ENCODE results near the gene CEP97.

Gene CEP97

DNA sequence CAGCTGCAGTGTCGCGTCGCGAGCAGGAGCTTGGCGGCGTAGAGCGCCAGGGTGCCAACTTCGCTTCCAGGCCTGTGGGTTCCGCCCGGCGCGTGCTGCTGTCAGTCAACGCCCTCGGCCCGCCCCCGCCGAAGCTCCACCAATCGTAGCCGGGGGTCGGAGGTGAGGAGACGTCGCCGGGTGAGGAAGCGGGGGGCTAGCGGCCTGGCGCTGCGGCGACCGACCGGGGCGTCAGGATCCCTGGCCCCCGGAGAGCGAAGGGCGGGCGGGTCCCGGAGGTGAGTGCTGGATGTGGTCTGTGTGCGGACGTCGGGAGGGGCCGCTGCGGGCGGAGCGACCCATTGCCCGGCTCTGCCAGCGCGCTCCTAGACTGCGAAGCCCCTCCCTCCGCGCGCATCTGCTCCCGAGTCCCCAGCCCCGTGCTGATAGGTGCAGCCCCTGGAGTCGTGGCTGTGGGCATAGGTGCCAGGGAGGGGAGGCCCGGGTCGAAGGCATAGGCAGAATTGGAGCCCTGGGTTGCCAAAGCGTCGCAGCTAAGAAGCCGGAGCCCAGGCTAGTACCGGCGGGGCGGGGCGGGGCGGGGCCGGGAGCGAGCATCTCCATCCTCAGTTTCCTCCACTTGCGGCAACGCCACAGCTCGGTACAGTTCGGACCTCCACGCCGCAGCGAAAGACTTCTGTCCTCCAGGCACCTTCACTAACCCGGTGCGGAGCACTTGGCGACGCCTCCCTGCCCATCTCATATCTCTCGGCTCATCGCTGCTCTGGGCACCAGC lies 54.8 kb downstream of the CEP97 start, which contains the start of gene NXPE3:
Gene NXPE3, plus strand, starts transcription at position 165 of the 775 bp plus-strand sequence. CDS start 6,386 bp downstream, outside the sequence.
- Histone ChIP-seq H3K36me3 (ENCODE audit: insufficient read depth, low read length) (peaks cover 20% of the 10 kb centered on the region), H3K27ac (ENCODE audit: low read depth, low read length) (no peak within 1 kb of the TSS), H3K4me1 (ENCODE audit: insufficient read depth, low read length) (peaks cover 28% of the 10 kb centered on the region), H3K4me3 (ENCODE audit: low read length) (peak within 1 kb of the TSS; percentile 87), H3K9ac (ENCODE audit: low read depth, low read length) (peak within 1 kb of the TSS; percentile 63), H3K27me3 (ENCODE audit: insufficient read depth, low read length) (peaks cover 10% of the 10 kb centered on the region), H3K9me3 (ENCODE audit: insufficient read depth, low read depth, low read length) (no peaks in the 10 kb centered on the region)
- 1% methylated on average over 78 of the region's 78 CpGs for WGBS

DNA sequence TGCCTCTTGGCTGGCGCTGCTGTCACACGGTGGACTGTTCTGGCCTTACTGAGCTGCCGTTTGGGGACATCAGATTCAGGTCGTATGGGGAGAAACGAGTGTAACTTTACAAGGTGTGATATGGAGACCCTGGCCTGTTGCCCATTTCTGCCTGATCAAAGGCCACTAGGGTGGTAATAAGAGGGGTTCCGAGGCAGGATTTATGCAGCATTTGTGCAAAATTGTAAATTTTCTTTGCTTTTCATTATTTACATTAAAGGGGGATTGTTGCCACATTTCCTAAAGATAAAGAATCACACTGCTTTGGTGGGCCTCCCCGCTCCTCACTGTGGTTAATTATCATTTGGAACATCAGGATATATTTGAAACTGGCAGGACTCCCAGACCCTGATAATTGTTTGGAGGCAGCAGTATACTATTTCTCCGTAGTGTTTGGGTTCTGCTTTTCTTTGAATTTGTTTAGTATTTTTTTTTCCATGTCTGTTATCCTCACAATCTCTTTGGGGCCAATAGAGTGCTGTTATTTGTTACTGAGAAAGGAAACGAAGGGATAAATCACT lies 55.5 kb downstream of the CEP97 start:
- 39% methylated on average over 9 of the region's 9 CpGs for WGBS
- H3K9me3 ChIP-seq (ENCODE audit: insufficient read depth, low read depth, low read length) = no peaks in the 10 kb centered on the region
- peaks cover 28% of the 10 kb centered on the region for H3K4me1 ChIP-seq (ENCODE audit: insufficient read depth, low read length)
- no peak overlapping the region for H3K27ac ChIP-seq (ENCODE audit: low read depth, low read length)
- H3K4me3 ChIP-seq (ENCODE audit: low read length) = peak overlapping the region; percentile 87
- peaks cover 10% of the 10 kb centered on the region for H3K27me3 ChIP-seq (ENCODE audit: insufficient read depth, low read length)
- peak overlapping the region; percentile 55; the same call in 1 of the 2 replicates for H3K9ac ChIP-seq (ENCODE audit: low read depth, low read length)
- H3K36me3 ChIP-seq (ENCODE audit: insufficient read depth, low read length) = peaks cover 27% of the 10 kb centered on the region

GRCh38 chr3:101780661-101781060 lies 56.2 kb downstream of the CEP97 start:
- Histone ChIP-seq H3K4me1 (ENCODE audit: insufficient read depth, low read length) (peaks cover 28% of the 10 kb centered on the region), H3K9ac (ENCODE audit: low read depth, low read length) (no peak overlapping the region; the same call in 1 of the 2 replicates), H3K27ac (ENCODE audit: low read depth, low read length) (no peak overlapping the region)

DNA sequence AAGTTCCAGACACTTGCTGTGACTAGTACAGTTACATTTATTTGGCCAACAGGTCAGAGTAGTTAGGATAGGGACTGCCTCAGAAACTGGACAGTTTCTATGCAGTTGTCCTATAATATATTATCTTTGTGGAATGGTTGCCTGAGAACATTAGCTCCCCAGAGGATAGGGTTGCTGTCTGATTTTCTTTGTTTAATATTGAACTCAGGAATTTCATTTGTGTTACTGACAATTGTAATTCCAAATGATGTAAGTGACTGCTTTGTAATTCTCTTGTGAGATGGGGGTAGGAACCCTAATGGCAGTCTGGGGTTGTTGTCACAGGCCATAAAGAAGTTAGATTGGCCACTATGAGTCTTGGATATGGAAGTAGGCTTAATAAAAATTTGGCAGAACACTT lies 56.8 kb downstream of the CEP97 start:
- peak overlapping the region; percentile 87 for H3K4me3 ChIP-seq (ENCODE audit: low read length)
- H3K36me3 ChIP-seq (ENCODE audit: insufficient read depth, low read length) = peaks cover 40% of the 10 kb centered on the region
- no peak overlapping the region for H3K27ac ChIP-seq (ENCODE audit: low read depth, low read length)
- no peak overlapping the region; the same call in 1 of the 2 replicates for H3K9ac ChIP-seq (ENCODE audit: low read depth, low read length)
- H3K9me3 ChIP-seq (ENCODE audit: insufficient read depth, low read depth, low read length) = no peaks in the 10 kb centered on the region
- H3K4me1 ChIP-seq (ENCODE audit: insufficient read depth, low read length) = peaks cover 28% of the 10 kb centered on the region
- peaks cover 10% of the 10 kb centered on the region for H3K27me3 ChIP-seq (ENCODE audit: insufficient read depth, low read length)

More at GRCh38 chr3:101780661-101781060, 56.2 kb downstream of the CEP97 start:
- peaks cover 10% of the 10 kb centered on the region for H3K27me3 ChIP-seq (ENCODE audit: insufficient read depth, low read length)
- WGBS = 46% methylated on average over 2 of the region's 2 CpGs
- H3K36me3 ChIP-seq (ENCODE audit: insufficient read depth, low read length) = peaks cover 35% of the 10 kb centered on the region
- no peaks in the 10 kb centered on the region for H3K9me3 ChIP-seq (ENCODE audit: insufficient read depth, low read depth, low read length)
- peak overlapping the region; percentile 87 for H3K4me3 ChIP-seq (ENCODE audit: low read length)

DNA sequence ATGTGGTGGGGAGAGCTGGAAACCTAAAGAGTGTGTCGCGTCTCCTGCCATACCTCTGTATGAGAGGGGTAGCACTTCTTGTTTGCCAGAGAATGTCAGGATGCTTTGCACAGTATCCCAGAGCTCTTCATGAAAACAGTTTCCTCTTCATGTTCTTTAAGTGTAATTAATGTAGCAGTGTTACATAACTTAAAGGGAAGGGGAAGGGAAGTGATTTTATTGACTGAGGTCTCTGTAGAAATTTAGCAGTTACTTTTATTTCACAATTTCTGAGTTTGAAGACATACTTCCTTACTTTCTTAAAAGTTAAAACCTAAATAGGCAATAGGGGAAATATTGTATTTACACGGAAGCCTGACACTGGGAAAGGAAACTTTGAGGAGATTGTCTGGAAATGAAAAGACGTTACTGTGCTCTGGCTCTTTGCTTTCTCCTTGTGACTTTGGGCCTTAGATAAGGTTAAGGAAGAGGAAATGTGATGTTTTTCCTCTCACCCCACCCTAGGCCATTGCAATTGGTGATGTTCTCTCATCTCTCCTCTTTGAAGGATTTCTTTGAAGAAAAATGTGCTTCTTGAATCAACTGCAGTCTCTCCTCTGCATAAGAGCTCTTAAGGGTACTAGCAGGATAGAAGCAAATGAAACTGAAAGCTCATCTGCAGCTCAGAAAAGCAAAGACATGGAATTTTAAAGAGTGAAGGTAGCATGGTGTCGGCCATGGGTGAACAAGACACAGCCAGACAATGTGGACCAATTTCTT lies 60.6 kb downstream of the CEP97 start:
- Histone ChIP-seq H3K9ac (ENCODE audit: low read depth, low read length) (no peak overlapping the region), H3K4me1 (ENCODE audit: insufficient read depth, low read length) (peaks cover 21% of the 10 kb centered on the region), H3K4me3 (ENCODE audit: low read length) (no peak overlapping the region), H3K9me3 (ENCODE audit: insufficient read depth, low read depth, low read length) (no peaks in the 10 kb centered on the region), H3K36me3 (ENCODE audit: insufficient read depth, low read length) (peaks cover 76% of the 10 kb centered on the region), H3K27ac (ENCODE audit: low read depth, low read length) (no peak overlapping the region), H3K27me3 (ENCODE audit: insufficient read depth, low read length) (no peaks in the 10 kb centered on the region)
- 93% methylated on average over 5 of the region's 5 CpGs for WGBS

DNA sequence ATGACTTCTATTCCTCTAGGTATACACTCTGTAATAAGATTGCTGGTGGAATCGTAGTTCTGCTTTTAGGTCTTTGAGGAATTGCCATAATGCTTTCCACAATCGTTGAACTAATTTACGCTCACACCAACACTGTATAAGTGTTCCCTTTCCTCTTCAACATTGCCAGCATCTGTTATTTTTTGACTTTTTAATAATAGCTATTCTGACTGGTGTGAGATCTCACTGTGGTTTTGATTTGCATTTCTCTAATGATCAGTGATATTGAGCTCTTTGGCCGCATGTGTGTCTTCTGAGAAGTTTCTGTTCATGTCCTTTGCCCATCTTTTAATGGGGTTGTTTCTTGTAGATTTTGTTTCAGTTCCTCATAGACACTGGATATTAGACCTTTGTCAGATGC lies 67.4 kb downstream of the CEP97 start:
- peaks cover 77% of the 10 kb centered on the region for H3K36me3 ChIP-seq (ENCODE audit: insufficient read depth, low read length)
- H3K27me3 ChIP-seq (ENCODE audit: insufficient read depth, low read length) = no peaks in the 10 kb centered on the region
- no peak overlapping the region for H3K27ac ChIP-seq (ENCODE audit: low read depth, low read length)
- H3K9ac ChIP-seq (ENCODE audit: low read depth, low read length) = no peak overlapping the region
- H3K4me3 ChIP-seq (ENCODE audit: low read length) = no peak overlapping the region
- 93% methylated on average over 4 of the region's 4 CpGs for WGBS
- H3K9me3 ChIP-seq (ENCODE audit: insufficient read depth, low read depth, low read length) = no peaks in the 10 kb centered on the region
- H3K4me1 ChIP-seq (ENCODE audit: insufficient read depth, low read length) = no peaks in the 10 kb centered on the region

DNA sequence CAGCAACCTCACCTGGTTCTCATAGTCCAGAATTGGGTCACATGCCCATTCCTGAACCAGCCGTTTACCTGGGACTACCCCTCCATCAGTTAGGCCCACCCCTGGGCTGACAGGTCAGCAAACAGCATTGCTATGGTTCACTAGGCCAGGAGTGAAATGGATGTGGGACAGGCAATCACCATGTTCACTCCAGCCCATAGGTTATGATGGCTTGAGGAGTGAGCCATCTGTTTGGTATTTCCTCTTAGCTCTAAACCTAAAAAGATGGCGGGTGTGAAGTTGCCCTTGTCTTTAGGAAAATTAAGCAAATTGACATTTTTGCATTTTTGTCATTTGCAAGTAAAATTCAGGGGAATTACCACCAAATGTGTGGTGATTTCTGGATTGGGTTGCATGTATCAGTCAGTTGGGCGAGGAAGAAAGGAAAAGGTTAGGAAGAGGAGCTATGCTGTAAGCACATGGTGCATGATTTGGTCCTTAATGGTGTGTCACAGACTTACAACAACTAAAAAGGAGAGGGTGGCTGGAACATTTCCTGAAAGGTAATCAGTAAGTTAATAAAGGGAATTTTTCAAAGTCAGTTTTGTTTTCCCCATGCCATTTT lies 71.8 kb downstream of the CEP97 start:
- 90% methylated on average over 3 of the region's 3 CpGs for WGBS

GRCh38 chr3:101801174-101801573 lies 76.8 kb downstream of the CEP97 start:
- Histone ChIP-seq H3K27ac (ENCODE audit: low read depth, low read length) (0 out of 2 replicates have a peak overlapping the region, but pooled peaks have one; percentile 23), H3K27me3 (ENCODE audit: insufficient read depth, low read length) (no peaks in the 10 kb centered on the region), H3K9ac (ENCODE audit: low read depth, low read length) (0 out of 2 replicates have a peak overlapping the region, but pooled peaks have one; percentile 14), H3K9me3 (ENCODE audit: insufficient read depth, low read depth, low read length) (no peaks in the 10 kb centered on the region), H3K4me1 (ENCODE audit: insufficient read depth, low read length) (peaks cover 12% of the 10 kb centered on the region), H3K4me3 (ENCODE audit: low read length) (no peak overlapping the region), H3K36me3 (ENCODE audit: insufficient read depth, low read length) (peaks cover 34% of the 10 kb centered on the region)
- WGBS = 79% methylated on average over 4 of the region's 4 CpGs

More for the DNA sequence above, 71.8 kb downstream of the CEP97 start:
- H3K27me3 ChIP-seq (ENCODE audit: insufficient read depth, low read length) = no peaks in the 10 kb centered on the region
- no peak overlapping the region for H3K9ac ChIP-seq (ENCODE audit: low read depth, low read length)
- no peak overlapping the region for H3K4me3 ChIP-seq (ENCODE audit: low read length)
- peaks cover 39% of the 10 kb centered on the region for H3K36me3 ChIP-seq (ENCODE audit: insufficient read depth, low read length)
- peaks cover 12% of the 10 kb centered on the region for H3K4me1 ChIP-seq (ENCODE audit: insufficient read depth, low read length)
- no peak overlapping the region for H3K27ac ChIP-seq (ENCODE audit: low read depth, low read length)
- H3K9me3 ChIP-seq (ENCODE audit: insufficient read depth, low read depth, low read length) = no peaks in the 10 kb centered on the region

DNA sequence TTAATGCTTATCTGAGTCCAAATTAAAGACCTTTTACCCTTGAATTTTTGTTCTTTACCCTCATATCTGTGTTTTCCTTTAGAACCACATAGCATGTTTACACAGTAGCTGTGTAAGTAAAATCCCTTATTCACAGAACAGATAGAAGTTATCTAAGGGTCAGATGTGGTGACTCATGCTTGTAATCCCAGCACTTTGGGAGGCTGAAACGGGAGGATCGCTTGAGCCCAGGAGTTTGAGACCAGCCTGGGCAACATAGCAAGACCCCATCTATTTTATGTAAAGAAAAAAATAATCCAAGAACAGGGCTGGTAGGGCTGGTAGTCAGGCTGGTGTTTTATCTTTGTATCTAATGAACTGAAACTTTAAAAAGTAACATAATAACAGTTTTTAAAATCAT lies 77.8 kb downstream of the CEP97 start:
- Histone ChIP-seq H3K27ac (ENCODE audit: low read depth, low read length) (no peak overlapping the region), H3K9me3 (ENCODE audit: insufficient read depth, low read depth, low read length) (no peaks in the 10 kb centered on the region), H3K36me3 (ENCODE audit: insufficient read depth, low read length) (peaks cover 38% of the 10 kb centered on the region), H3K27me3 (ENCODE audit: insufficient read depth, low read length) (no peaks in the 10 kb centered on the region), H3K4me3 (ENCODE audit: low read length) (no peak overlapping the region), H3K4me1 (ENCODE audit: insufficient read depth, low read length) (peaks cover 12% of the 10 kb centered on the region), H3K9ac (ENCODE audit: low read depth, low read length) (no peak overlapping the region)
- WGBS = 88% methylated on average over 2 of the region's 2 CpGs

DNA sequence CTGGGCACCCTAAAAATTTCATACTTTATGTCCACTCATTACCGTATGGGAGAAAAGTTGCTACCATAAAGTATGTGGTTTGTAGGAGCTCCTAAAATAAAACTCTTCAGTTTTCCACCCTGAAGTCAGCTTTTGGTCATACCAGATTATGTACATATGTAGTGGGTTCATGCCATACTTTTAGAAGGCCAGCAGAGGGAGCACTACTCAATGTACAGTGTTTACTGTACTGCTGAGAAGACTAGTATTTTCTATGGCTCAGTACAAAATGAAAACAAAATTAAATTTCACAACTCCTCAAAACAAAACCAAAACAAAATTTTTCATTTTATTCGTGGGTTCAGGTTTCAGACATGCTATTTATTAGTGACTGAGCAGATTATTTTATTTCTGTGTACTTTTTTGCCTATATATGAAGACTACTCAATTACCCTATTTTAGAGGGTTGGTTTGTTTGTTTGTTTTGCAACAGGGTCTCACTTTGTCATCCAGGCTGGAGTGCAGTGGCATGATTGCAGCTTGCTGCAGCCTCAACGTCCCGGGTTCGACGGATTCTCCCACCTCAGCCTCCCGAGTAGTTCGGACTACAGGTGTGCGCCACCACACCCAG lies 78.9 kb downstream of the CEP97 start:
- 94% methylated on average over 7 of the region's 9 CpGs for WGBS
- H3K27me3 ChIP-seq (ENCODE audit: insufficient read depth, low read length) = no peaks in the 10 kb centered on the region
- H3K4me3 ChIP-seq (ENCODE audit: low read length) = no peak overlapping the region
- no peak overlapping the region for H3K27ac ChIP-seq (ENCODE audit: low read depth, low read length)
- H3K36me3 ChIP-seq (ENCODE audit: insufficient read depth, low read length) = peaks cover 38% of the 10 kb centered on the region
- H3K4me1 ChIP-seq (ENCODE audit: insufficient read depth, low read length) = peaks cover 12% of the 10 kb centered on the region
- H3K9ac ChIP-seq (ENCODE audit: low read depth, low read length) = no peak overlapping the region
- no peaks in the 10 kb centered on the region for H3K9me3 ChIP-seq (ENCODE audit: insufficient read depth, low read depth, low read length)
